Nephron progenitor cell (in vitro differentiated cells): ENCODE data around the gene TCF23.

Experiments
- DNase-seq: peaks from one replicate; pipeline ENCODE4 v3.0.0; 2021
- H3K27ac Mint-ChIP-seq: 2 replicates; pipeline ENCODE4 v1.8.0; 2021; ENCODE audit warnings: mild to moderate bottlenecking, moderate library complexity, mixed read lengths
- H3K27me3 Mint-ChIP-seq: 2 replicates; pipeline ENCODE4 v1.8.0; 2021; ENCODE audit warnings: mild to moderate bottlenecking, low read depth, mixed read lengths; ENCODE audit not compliant: poor library complexity
- H3K36me3 Mint-ChIP-seq: 2 replicates; pipeline ENCODE4 v1.8.0; 2021; ENCODE audit warnings: low read depth, mixed read lengths
- H3K4me1 Mint-ChIP-seq: 2 replicates; pipeline ENCODE4 v1.8.0; 2021; ENCODE audit warnings: mixed read lengths
- H3K4me3 Mint-ChIP-seq: 2 replicates; pipeline ENCODE4 v1.8.0; 2021; ENCODE audit warnings: mild to moderate bottlenecking, moderate library complexity, mixed read lengths
- H3K9me3 Mint-ChIP-seq: 2 replicates; pipeline ENCODE4 v1.8.0; 2021; ENCODE audit warnings: mild to moderate bottlenecking, moderate library complexity, mixed read lengths
- TF ChIP-seq, protein P1 (sequence below): fragments of 200-600 bp; sonication (generic); IDR thresholded peaks from 2 replicates; pipeline ENCODE4 v1.5.0; 2021; ENCODE audit warnings: antibody characterized with exemption

TCF23 gene

GRCh38 chr2:27127883-27128667, 20.7 kb upstream of the TCF23 start:
- DNase-seq = no peak
- Mint-ChIP-seq H3K36me3 (peaks cover 12% of the 10 kb centered on the region), H3K9me3 (no peaks in the 10 kb centered on the region), H3K4me3 (no peak overlapping the region), H3K27ac (no peak overlapping the region), H3K4me1 (peaks cover 13% of the 10 kb centered on the region), H3K27me3 (peaks cover 15% of the 10 kb centered on the region)
- TF ChIP-seq, protein P1, sequence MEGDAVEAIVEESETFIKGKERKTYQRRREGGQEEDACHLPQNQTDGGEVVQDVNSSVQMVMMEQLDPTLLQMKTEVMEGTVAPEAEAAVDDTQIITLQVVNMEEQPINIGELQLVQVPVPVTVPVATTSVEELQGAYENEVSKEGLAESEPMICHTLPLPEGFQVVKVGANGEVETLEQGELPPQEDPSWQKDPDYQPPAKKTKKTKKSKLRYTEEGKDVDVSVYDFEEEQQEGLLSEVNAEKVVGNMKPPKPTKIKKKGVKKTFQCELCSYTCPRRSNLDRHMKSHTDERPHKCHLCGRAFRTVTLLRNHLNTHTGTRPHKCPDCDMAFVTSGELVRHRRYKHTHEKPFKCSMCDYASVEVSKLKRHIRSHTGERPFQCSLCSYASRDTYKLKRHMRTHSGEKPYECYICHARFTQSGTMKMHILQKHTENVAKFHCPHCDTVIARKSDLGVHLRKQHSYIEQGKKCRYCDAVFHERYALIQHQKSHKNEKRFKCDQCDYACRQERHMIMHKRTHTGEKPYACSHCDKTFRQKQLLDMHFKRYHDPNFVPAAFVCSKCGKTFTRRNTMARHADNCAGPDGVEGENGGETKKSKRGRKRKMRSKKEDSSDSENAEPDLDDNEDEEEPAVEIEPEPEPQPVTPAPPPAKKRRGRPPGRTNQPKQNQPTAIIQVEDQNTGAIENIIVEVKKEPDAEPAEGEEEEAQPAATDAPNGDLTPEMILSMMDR = no peak

- no peak overlapping the region for H3K27ac Mint-ChIP-seq
- H3K4me3 Mint-ChIP-seq = no peak overlapping the region
- H3K9me3 Mint-ChIP-seq = no peaks in the 10 kb centered on the region
- H3K36me3 Mint-ChIP-seq = peaks cover 14% of the 10 kb centered on the region
- peaks cover 16% of the 10 kb centered on the region for H3K4me1 Mint-ChIP-seq
- TF ChIP-seq, protein P1 = no peak
- no peak for DNase-seq
- peaks cover 11% of the 10 kb centered on the region for H3K27me3 Mint-ChIP-seq
Observed at GRCh38 chr2:27128668-27129571, 19.9 kb upstream of the TCF23 start.

DNA sequence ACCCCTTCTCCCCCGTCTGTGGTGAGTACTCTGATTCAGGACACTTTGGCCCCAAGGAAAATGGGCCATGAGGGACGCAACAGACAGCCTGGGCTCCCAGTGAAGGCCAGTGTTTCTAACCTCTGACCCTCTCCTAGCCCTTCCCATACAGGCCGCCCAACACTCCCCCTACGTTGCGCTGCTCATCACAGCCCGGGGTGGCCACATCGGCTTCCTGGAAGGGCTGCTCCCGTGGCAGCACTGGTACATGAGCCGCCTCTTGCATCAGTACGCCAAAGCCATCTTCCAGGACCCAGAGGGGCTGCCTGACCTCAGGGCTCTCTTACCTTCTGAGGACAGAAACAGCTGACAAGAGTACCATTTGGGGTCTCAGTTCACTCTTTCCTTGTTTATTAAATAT, 18.4 kb upstream of the TCF23 start:
- Mint-ChIP-seq H3K27ac (peak overlapping the region; percentile 27), H3K4me3 (no peak overlapping the region), H3K36me3 (peaks cover 14% of the 10 kb centered on the region), H3K27me3 (peaks cover 4% of the 10 kb centered on the region), H3K9me3 (no peaks in the 10 kb centered on the region), H3K4me1 (peaks cover 14% of the 10 kb centered on the region)
- DNase-seq = no peak
- TF ChIP-seq, protein P1 = no peak

- H3K4me3 Mint-ChIP-seq = no peak overlapping the region
- H3K36me3 Mint-ChIP-seq = peaks cover 14% of the 10 kb centered on the region
- H3K4me1 Mint-ChIP-seq = peaks cover 14% of the 10 kb centered on the region
- TF ChIP-seq, protein P1 = no peak
- peaks cover 4% of the 10 kb centered on the region for H3K27me3 Mint-ChIP-seq
- H3K9me3 Mint-ChIP-seq = no peaks in the 10 kb centered on the region
- no peak for DNase-seq
- H3K27ac Mint-ChIP-seq = peak overlapping the region; percentile 25
Observed at GRCh38 chr2:27131429-27131828, 17.4 kb upstream of the TCF23 start.

GRCh38 chr2:27133195-27133875, 15.5 kb upstream of the TCF23 start:
- Mint-ChIP-seq H3K4me3 (peak overlapping the region; percentile 95), H3K27ac (peak overlapping the region; percentile 71), H3K27me3 (peaks cover 2% of the 10 kb centered on the region), H3K36me3 (peaks cover 14% of the 10 kb centered on the region), H3K9me3 (no peaks in the 10 kb centered on the region), H3K4me1 (peaks cover 14% of the 10 kb centered on the region)
- TF ChIP-seq, protein P1 = no peak
- peak; percentile 27 for DNase-seq
